A673 (cell line): ENCODE data around the gene AMIGO1. TPM values are rescaled to one million over a fixed set of nuclear protein-coding genes. Genes with fewer than 3 reads are reported as not detected.

ENCODE experiments used
- BruUV-seq: library from RNA; stranded (reverse); fragments of 400-500 nt; replicated peaks from 2 replicates; lab custom pipeline; 2021; lab: Mats Ljungman, UMichigan
- CTCF ChIA-PET: fragments of 300-600 bp; sonication (Branson Sonifier 250); formaldehyde crosslinking; loops from one replicate; lab custom pipeline; 2022; ENCODE audit warnings: antibody characterized with exemption; lab: Charles Lee
- POLR2A ChIA-PET: fragments of 300-600 bp; sonication (Branson Sonifier 250); formaldehyde crosslinking; loops from one replicate; lab custom pipeline; 2022; ENCODE audit warnings: antibody characterized with exemption; ENCODE audit not compliant: low non-redundant PET; lab: Charles Lee
- DNase-seq: peaks from one replicate; pipeline ENCODE4 v3.0.0-alpha.2; 2015; ENCODE audit warnings: low spot score
- H3K27ac ChIP-seq: fragments of 200-600 bp; sonication (generic); 2 replicates; pipeline ENCODE4 v1.5.1; 2016; ENCODE audit warnings: mixed run types, low read depth, mild to moderate bottlenecking, mixed read lengths, antibody characterized with exemption, low read length; ENCODE audit not compliant: poor library complexity, severe bottlenecking
- H3K27me3 ChIP-seq: fragments of 200-600 bp; sonication (generic); replicated peaks from 2 replicates; pipeline ENCODE4 v1.6.1; 2017; ENCODE audit warnings: mixed run types, low read depth, mild to moderate bottlenecking, mixed read lengths, antibody characterized with exemption, low read length; ENCODE audit not compliant: insufficient read depth, poor library complexity
- H3K36me3 ChIP-seq: fragments of 200-600 bp; sonication (generic); 2 replicates; pipeline ENCODE4 v1.6.1; 2016; ENCODE audit warnings: mixed run types, mild to moderate bottlenecking, mixed read lengths, antibody characterized with exemption, low read length; ENCODE audit not compliant: insufficient read depth, poor library complexity, severe bottlenecking
- H3K4me1 ChIP-seq: fragments of 200-600 bp; sonication (generic); 2 replicates; pipeline ENCODE4 v1.6.1; 2017; ENCODE audit warnings: mixed run types, mild to moderate bottlenecking, mixed read lengths, antibody characterized with exemption, low read length; ENCODE audit not compliant: insufficient read depth, poor library complexity, severe bottlenecking
- H3K4me3 ChIP-seq: fragments of 200-600 bp; sonication (generic); 2 replicates; pipeline ENCODE4 v1.5.1; 2016; ENCODE audit warnings: low read depth, mixed run types, mild to moderate bottlenecking, mixed read lengths, low read length; ENCODE audit not compliant: poor library complexity, severe bottlenecking
- H3K9me3 ChIP-seq: fragments of 200-600 bp; sonication (generic); 2 replicates; pipeline ENCODE4 v1.6.1; 2016; ENCODE audit warnings: mixed run types, low read depth, mild to moderate bottlenecking, mixed read lengths, antibody characterized with exemption, low read length; ENCODE audit not compliant: poor library complexity, severe bottlenecking
- EZH2 ChIP-seq: fragments of 200-600 bp; sonication (generic); IDR thresholded peaks from 2 replicates; pipeline ENCODE4 v1.6.1; 2017; ENCODE audit warnings: borderline replicate concordance, low read depth, mild to moderate bottlenecking, mixed read lengths, antibody characterized with exemption, low read length; ENCODE audit not compliant: poor library complexity, severe bottlenecking
- intact Hi-C: fragments of 100-400 bp; cut with micrococcal nuclease; formaldehyde crosslinking; loops from one replicate; pipeline ENCODE4 v1.10.0; 2022; ENCODE audit not compliant: unreplicated experiment
- total RNA-seq: library from RNA; stranded (reverse); gene quantifications from 2 replicates; pipeline ENCODE4 v1.2.3, GENCODE V29; 2021
- TF ChIP-seq, protein P1 (sequence below): fragments of 300-800, 200-600 bp; sonication (generic); conservative IDR thresholded peaks from 2 replicates; pipeline ENCODE4 v1.5.1; 2017; ENCODE audit warnings: low read depth, mild to moderate bottlenecking, antibody characterized with exemption, low read length, moderate library complexity, mixed read lengths

AMIGO1 gene
- total RNA-seq, 1 experiment from 2014 or later: 1.8 TPM

DNA sequence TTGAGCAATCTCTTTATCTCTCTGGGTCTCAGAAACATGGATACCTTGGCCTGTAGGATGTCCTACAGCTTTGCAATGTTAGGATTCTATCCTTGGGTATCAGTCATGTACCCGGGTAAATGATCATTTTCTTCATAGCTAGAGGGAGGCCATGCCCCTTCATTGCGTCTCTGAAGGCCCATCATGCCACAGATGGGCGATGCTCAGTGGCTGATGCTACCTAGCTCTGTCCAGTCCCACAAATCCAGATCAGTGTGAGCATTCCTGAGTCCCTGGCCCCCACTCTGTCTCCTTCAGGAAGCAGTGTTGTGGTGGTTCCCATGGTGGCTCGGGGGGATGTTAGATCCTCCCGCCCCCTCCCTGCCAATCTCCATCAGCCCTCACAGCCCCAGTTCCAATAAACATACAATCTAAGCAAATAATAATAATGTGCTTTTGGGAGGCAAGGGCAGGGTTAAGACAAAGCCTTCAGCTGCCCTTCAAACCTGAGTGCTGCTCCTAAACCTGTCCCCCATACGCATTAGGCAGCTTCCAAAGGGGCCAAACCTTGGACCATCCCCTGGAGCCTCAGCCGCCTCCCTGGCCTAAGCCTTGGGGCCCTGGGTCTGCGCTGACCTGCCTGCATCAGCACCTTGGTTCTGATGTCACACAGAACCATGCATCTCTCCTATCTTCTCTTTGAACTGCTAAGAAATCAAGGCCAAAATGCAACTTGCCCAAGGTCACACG, 29.5 kb upstream of the AMIGO1 start:
- no TSS peak for BruUV-seq
- no peaks in the 10 kb centered on the region for H3K36me3 ChIP-seq
- POLR2A ChIA-PET: no interaction called here
- H3K27ac ChIP-seq: no peak overlapping the region
- TF ChIP-seq, protein P1, sequence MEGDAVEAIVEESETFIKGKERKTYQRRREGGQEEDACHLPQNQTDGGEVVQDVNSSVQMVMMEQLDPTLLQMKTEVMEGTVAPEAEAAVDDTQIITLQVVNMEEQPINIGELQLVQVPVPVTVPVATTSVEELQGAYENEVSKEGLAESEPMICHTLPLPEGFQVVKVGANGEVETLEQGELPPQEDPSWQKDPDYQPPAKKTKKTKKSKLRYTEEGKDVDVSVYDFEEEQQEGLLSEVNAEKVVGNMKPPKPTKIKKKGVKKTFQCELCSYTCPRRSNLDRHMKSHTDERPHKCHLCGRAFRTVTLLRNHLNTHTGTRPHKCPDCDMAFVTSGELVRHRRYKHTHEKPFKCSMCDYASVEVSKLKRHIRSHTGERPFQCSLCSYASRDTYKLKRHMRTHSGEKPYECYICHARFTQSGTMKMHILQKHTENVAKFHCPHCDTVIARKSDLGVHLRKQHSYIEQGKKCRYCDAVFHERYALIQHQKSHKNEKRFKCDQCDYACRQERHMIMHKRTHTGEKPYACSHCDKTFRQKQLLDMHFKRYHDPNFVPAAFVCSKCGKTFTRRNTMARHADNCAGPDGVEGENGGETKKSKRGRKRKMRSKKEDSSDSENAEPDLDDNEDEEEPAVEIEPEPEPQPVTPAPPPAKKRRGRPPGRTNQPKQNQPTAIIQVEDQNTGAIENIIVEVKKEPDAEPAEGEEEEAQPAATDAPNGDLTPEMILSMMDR: no peak
- no peak for TF ChIP-seq EZH2
- CTCF ChIA-PET: interaction anchor here (0.6 kb wide), 1 partner anchor 240 kb away, joined by 7 read pairs; no protein-coding TSS in a partner anchor
- intact Hi-C loops: no loop called here
- H3K4me1 ChIP-seq: no peaks in the 10 kb centered on the region
- no peaks in the 10 kb centered on the region for H3K27me3 ChIP-seq
- no peaks in the 10 kb centered on the region for H3K9me3 ChIP-seq
- H3K4me3 ChIP-seq: no peak overlapping the region
- no peak for DNase-seq

DNA sequence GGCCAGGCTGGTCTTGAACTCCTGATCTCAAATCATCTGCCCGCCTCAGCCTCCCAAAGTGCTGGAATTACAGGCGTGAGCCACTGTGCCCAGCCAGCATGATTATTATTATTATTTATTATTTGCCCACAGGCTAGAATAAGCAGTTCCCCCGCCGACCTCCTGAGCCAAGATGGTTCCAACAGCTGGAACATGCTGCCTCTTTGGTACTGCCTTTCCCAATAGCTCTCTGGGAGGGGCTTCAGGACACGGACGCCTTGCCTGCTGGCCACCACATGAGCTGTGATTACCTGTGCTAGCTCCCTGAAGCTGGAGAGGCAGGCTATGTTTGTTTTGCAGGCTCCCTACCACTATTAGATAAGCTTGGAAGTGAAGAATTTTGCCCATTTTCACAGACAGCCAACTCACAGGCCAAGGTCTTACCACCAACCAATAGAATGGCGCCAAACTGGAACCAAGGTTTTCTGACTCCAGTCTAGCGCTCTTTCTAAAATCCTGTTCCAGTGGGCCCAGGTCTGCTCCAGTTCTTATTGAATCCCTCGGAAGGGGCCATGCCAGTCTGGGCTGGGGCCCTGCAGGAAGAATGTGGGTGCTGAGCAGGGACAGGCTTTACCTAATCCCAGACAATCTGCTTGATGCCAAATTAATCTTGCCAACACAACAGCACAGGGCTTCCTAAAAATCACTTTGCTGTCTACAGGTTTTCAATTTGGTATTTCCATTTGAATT, 28.1 kb upstream of the AMIGO1 start:
- Histone ChIP-seq H3K9me3 (no peaks in the 10 kb centered on the region), H3K36me3 (no peaks in the 10 kb centered on the region), H3K27me3 (no peaks in the 10 kb centered on the region), H3K4me3 (no peak overlapping the region), H3K4me1 (peaks cover 2% of the 10 kb centered on the region), H3K27ac (no peak overlapping the region)
- ChIA-PET POLR2A (no interaction called here), CTCF (no interaction called here)
- DNase-seq: no peak
- TF ChIP-seq EZH2: no peak
- TF ChIP-seq, protein P1: no peak
- intact Hi-C loops: no loop called here
- BruUV-seq: no TSS peak

- POLR2A ChIA-PET: interaction anchor here (0.6 kb wide), 1 partner anchor 64 kb away, joined by 4 read pairs; no protein-coding TSS in a partner anchor
- no peak for TF ChIP-seq EZH2
- TF ChIP-seq, protein P1: no peak
- intact Hi-C loops: no loop called here
These were observed 26.5 kb upstream of the AMIGO1 start for GRCh38 chr1:109535971-109536491.

More at GRCh38 chr1:109535971-109536491, 26.5 kb upstream of the AMIGO1 start:
- CTCF ChIA-PET: interaction anchor here (0.5 to 1.0 kb wide), 2 partner anchors 10 to 433 kb away, joined by 4 to 6 read pairs; no protein-coding TSS in a partner anchor
- no peaks in the 10 kb centered on the region for H3K27me3 ChIP-seq
- no peak overlapping the region for H3K27ac ChIP-seq
- no peak for DNase-seq
- no TSS peak for BruUV-seq
- H3K36me3 ChIP-seq: no peaks in the 10 kb centered on the region
- no peak overlapping the region for H3K4me3 ChIP-seq
- no peaks in the 10 kb centered on the region for H3K9me3 ChIP-seq
- peaks cover 4% of the 10 kb centered on the region for H3K4me1 ChIP-seq
